GM21737 (cell line): ENCODE results near the gene PRICKLE3.

Experiments
- ATAC-seq: cut with Tn5 transposase; IDR thresholded peaks from one replicate; pipeline ENCODE4 v1.9.1; 2021; ENCODE audit warnings: mild to moderate bottlenecking, moderate library complexity; ENCODE audit not compliant: unreplicated experiment

The PRICKLE3 gene

DNA sequence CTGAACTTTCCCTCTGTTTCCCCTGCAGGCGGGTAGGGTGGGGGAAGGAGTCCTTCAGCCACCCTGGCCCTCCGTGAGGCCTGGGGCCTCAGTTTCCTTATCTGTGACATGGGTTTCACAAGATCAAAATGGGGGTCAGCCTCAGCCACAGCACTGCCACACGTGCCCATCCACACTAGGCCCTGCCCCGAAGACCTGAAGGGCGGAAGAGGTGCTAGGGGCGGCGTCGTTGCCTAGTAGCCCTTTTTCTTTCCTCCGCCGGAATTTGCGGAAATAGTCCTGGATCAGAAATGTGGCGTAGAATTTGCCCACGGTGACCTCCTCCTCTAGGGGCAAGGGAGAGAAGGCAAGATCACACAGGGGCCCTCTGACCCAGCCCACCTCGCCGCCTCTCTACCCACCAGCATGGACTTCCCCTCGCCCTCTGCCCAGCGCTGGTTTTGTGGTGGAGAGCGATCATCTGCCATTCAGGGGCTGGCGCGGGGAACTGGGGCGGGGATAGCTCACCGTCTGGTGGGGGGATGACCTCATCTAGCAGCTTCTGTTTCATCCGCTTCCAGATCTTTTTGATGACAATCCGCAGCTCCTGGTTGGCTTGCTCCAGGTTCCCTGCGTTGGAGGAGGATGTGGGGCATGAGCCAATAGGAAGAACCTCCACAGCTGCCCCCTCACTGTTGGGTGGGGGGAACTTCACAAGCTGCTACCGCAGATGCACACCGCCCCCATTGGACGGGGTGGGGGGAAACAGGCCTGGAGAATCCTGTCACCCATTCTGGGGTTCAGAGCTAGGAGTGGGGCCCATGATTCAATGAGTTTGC is 23.5 kb upstream of the PRICKLE3 start:
- ATAC-seq, result no peak

- ATAC-seq, result no peak
These were observed 22.2 kb upstream of the PRICKLE3 start for GRCh38 chrX:49208399-49208798.

DNA sequence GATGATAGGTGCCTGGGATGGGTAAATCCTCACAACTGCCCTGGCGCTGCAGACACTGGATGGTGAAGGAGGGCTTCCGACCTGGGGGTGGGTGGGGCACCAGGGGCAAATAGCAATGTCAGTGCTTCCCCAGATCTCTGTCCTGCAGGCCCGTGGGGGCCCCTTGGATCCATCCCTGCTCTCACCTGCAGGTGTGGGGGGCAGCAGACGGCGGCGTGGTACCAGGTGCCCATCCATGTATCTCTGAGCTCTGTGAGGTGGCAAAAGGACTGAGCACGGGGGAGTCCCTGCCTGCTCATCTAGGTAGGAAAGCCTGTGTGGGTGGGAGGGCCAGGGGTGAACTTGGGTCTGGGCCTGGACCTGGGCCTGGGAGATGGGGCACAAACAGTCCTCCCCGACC is 20.4 kb upstream of the PRICKLE3 start:
- no peak for ATAC-seq

DNA sequence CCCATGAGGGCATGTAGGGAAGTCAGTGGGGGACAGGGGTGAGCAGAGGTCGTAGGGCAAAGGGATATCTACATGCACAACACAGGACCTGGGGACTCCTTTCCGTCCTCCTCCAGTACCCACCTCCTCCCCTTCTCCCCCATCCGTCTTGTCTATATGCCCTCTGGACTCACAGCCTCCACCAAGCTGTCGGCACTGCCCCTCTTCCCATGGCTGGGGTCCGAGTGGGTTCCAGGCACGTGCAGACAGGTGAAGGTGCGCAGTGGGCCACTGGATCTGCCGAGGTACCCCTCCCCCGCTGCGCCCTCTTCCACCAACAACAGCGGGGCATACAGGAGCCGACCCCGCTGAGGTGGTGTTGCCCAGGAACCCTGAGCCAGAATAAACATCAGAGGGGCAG is 19.3 kb upstream of the PRICKLE3 start:
- no peak for ATAC-seq

- no peak for ATAC-seq
These were observed 18.5 kb upstream of the PRICKLE3 start for GRCh38 chrX:49204709-49205108.

DNA sequence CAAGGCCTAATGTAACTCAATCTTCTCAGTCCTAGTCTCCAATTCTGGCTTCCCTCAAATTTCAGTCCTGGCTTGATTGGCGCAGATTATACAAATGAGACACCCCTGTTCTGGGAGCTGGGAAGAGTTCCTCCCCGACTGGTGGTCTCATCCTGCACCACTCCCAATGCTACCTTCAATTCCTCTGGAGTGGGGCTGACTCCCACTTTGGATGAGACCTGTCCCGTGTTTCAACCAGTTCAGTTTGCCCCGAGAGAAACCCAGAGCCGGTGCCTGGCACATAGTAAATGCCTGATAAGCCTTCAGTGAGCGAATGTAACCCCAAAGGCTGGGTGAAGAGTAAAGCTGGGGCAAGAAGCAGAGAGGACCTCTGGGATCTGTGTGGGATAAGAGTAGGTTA is 17.8 kb upstream of the PRICKLE3 start:
- ATAC-seq, result no peak

GRCh38 chrX:49203536-49203935 is 17.4 kb upstream of the PRICKLE3 start:
- no peak for ATAC-seq

DNA sequence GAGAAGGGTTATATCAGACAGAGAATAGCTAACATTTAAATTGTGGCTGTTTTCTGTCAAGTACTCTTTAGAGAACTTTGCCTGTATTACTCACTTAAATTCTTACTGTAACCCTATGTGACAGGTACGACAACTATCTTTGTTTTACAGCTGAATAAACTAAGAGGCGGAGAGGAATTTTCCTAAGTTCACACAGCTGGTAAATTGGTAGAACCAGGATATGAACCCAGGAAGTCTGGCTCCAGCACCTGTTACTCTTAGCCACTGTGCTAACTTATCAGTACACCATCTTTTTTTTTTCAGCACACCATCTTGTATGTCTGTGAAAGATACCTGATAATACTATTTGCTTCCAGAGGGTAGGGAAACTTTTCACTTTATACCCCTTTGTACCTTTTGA is 15.8 kb upstream of the PRICKLE3 start:
- no peak for ATAC-seq

DNA sequence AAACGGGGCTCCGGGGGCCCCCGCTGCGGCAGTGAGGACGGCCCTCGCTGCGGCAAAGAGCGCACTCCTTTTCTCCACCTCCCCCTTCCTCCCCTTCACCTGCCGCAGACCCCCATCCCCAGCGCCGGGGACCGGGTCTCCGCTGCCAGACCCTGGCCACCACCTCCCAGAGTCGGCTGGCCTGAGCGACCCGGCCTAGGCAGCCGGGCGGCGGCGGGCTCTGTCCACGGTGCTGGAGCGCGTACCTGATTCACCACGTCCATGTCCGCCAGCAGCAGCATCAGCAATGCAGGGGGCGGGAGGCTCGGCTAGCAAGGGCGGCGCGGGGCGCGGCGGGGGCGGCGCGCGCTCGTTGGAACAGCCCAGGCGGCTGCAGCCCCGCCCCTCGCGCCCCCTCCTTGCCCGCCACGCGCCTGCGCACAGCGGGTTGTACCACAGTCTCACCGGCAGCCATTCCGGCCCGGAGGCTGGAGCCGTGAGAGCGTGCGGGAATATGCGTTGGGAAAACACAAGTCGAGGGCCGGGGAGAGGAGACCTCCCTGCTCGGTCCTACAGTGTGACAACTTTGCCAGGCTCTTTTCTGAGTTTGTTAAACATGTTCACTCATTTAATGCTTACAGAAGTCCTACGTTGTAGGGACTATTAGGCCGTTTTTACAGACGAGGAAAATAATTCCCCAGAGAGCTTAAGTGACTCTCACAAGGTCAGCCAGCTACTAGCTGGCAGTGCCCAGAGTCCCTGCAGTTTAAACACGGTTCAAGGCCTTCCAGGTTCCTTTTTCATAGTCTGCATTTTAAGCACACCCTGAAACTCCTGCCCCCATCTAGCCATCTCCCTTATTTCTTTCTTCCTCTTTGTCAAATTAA is 14.0 kb upstream of the PRICKLE3 start, which contains the start of gene SYP:
TSS of gene SYP (minus strand) at position 288 of the 866 bp plus-strand sequence. CDS start at position 281, 7 bp downstream.
- ATAC-seq, result peak; percentile 98

- no peak for ATAC-seq
These were observed 13.1 kb upstream of the PRICKLE3 start for GRCh38 chrX:49199315-49199595.

- no peak for ATAC-seq
These were observed 12.6 kb upstream of the PRICKLE3 start for GRCh38 chrX:49198540-49199314.

DNA sequence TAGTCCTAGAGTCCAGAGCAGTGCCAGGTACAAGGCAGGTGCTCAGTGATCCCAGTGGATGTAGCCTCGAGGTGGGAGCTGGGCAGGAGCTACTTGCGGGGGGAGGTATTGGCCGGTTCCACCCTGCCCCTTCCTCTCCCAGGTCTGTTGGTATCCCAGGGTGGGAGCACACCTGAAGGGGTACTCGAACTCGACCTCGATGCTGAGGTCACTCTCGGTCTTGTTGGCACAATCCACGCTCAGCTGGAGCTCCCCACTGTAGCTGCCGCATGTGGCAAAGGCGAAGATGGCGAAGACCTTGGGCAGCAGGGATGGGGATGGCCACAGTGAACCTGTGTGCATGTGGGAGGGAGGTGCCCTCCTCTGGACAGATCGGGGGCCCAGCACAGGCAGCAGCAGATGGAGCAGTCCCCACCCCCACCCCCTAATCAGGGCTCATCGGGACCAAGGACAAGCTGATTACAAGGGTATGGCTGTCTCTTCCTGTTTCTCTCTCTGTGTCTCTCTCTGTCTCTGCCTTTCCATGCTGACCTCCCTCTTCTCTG is 11.4 kb upstream of the PRICKLE3 start:
- ATAC-seq, result no peak

DNA sequence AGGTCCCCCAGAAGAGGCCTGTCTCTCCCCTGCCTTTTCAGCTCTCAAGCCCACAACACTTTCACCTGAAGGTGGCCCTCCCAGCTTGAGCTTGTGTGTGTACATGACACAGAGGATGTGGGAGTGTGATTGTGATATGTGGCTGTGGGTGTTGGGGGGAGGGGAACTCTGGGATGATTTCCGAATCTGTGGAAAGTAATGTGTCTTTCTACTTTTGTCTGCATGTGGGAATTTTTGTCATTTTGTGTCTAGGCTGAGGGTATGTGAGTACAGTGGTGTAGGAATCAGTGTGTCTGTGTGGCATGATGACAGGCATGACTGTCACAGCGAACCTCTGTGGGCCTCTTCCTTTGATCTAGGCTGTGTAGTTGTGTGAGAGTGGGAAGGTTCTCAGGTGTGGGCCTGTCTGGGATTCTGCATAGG is 7.4 kb upstream of the PRICKLE3 start:
- no peak for ATAC-seq

- ATAC-seq, result no peak
These were observed 6.7 kb upstream of the PRICKLE3 start for GRCh38 chrX:49192722-49193328.

GRCh38 chrX:49191574-49192011 is 5.4 kb upstream of the PRICKLE3 start:
- ATAC-seq, result no peak

DNA sequence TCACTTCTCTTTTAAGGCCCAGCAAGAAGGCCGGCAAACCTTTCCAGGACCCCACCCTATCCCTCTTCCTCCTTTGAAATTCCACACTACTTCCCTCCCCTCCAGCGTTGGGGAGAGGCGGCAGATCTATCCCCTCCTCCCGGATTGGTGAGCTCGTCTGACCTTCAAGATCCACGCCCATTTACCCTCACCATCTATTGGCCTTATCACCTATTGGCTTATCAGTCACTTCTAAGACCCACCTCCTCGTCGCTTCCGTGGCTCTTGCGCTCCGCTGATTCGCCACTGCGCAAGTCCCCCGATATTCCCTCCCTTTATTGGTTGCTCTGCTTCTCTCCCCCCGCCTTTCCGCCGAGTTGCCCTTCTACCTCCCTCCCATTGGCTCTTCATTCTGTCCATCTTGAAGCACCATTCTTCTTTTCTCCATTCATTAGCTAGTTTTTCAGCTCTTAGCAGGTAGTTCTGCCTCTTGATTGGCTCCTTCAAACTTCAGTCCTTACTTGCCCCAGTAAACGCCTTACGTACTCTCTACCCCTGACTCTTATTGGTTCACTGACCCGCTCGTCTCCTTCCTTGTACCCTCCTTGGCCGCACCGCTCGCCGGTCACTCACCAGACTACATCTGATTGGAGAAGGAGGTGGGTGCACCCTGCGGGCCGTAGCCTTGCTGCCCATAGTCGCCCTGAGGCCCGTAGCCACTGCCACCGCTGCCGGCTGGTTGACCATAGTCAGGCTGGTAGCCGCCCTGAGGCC is 4.8 kb upstream of the PRICKLE3 start:
- peak; percentile 89 for ATAC-seq

GRCh38 chrX:49189606-49190005 is 3.4 kb upstream of the PRICKLE3 start:
- ATAC-seq, result no peak

DNA sequence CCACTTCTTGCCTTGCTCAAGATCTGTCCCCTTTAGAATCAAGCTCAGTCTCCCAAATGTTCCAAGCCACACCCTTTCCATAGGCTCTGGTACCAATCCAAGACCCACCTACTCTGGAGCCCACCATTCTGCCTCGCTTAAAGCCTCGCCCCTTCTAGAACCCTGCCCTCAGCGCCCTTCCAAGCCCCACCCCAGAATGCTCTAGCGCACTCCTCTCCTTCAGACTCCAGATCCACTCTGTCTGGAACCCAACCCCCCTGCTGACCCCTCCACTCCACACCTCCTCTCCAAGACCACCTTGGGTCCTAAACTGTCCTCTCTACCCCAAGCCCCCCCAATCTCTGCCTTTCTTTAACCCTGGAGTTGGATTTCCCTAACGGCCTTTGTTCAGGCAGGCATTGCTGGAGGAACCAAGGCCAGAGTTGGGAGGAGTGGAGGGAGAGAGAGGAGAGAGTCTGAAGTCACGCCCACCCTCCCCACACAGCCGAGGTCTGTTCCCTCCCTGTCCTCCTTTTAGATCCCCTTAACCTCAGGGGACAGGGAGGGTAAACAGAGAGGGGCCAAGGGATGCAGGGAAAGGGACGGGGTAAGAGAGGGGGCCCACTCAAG is 2.4 kb upstream of the PRICKLE3 start:
- no peak for ATAC-seq

DNA sequence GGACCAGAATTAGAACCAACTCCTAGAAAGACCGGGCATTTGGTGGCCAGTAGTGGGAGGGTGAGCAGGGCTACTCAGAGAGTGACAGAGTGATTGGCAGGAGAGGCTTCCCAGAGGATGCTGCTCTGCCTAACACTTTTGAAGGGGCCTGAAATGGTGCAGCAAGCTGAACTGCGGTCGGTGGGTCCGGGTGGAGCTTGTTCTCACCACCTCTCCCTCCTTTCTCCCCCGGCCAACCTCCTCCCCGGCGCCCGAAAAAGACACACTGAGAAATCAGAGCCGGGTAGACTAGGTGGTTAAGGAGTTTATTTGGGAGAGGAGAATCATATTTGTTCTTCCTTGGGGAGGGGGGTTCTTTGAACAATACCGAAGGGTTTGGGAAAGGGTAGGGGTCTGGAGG is 1.4 kb upstream of the PRICKLE3 start:
- ATAC-seq, result no peak

- ATAC-seq, result no peak
These were observed 838 bp upstream of the PRICKLE3 start for GRCh38 chrX:49187028-49187394.
